ENCODE results near the gene USP5.

USP5 gene

DNA sequence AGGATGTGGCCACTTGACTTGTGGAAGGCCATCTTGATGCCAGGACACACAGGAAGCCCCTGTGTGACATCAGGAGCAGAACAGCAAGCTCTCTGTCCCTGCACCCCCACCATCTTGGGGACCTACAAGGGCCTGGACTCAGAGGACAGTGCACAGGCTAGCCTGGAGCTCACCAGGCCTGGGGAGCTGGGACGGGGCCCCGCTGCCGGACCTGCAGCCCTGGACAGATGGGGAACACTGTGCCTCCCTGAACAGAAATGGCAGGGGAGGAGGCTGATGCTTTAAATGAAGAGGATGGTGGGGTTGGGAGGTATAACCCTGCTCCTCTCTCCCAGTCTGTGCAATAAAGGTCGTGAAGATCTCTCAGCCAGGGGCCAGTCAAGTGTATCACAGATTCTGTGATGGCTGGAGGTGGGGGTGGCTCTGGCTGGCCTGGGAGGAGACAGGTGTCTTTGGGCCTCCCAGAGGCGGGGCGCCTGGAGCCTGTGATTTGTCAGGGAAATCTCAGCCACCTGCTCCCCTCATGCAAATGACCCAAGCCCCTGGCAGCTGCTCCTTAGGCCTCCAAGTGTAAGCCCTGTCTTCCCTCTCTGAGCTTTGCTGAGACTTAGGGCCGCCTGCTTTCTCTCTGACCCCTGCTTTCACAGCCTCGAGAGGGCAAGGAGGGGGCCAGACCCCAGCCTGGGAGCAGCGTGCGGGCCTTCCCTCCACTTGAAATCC is 12.3 kb upstream of the USP5 start:
- Histone ChIP-seq H3K4me3 (ENCODE audit: low read depth, low read length) (no peak overlapping the region), H3K79me2 (peaks cover 2% of the 10 kb centered on the region), H3K4me1 (no peaks in the 10 kb centered on the region), H3K4me2 (ENCODE audit: low read length) (no peak overlapping the region), H3K9ac (no peak overlapping the region), H3K36me3 (ENCODE audit: control insufficient read depth, insufficient read depth, low read length) (no peaks in the 10 kb centered on the region), H3K27me3 (ENCODE audit: control insufficient read depth, insufficient read depth, low read length) (no peaks in the 10 kb centered on the region), H3K27ac (no peak overlapping the region), H3K9me3 (ENCODE audit: control insufficient read depth, low read length) (no peaks in the 10 kb centered on the region), H2AFZ (no peak overlapping the region)
- TF ChIP-seq, protein P1, sequence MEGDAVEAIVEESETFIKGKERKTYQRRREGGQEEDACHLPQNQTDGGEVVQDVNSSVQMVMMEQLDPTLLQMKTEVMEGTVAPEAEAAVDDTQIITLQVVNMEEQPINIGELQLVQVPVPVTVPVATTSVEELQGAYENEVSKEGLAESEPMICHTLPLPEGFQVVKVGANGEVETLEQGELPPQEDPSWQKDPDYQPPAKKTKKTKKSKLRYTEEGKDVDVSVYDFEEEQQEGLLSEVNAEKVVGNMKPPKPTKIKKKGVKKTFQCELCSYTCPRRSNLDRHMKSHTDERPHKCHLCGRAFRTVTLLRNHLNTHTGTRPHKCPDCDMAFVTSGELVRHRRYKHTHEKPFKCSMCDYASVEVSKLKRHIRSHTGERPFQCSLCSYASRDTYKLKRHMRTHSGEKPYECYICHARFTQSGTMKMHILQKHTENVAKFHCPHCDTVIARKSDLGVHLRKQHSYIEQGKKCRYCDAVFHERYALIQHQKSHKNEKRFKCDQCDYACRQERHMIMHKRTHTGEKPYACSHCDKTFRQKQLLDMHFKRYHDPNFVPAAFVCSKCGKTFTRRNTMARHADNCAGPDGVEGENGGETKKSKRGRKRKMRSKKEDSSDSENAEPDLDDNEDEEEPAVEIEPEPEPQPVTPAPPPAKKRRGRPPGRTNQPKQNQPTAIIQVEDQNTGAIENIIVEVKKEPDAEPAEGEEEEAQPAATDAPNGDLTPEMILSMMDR (IDR thresholded peaks at IDR 0.05), result no peak

DNA sequence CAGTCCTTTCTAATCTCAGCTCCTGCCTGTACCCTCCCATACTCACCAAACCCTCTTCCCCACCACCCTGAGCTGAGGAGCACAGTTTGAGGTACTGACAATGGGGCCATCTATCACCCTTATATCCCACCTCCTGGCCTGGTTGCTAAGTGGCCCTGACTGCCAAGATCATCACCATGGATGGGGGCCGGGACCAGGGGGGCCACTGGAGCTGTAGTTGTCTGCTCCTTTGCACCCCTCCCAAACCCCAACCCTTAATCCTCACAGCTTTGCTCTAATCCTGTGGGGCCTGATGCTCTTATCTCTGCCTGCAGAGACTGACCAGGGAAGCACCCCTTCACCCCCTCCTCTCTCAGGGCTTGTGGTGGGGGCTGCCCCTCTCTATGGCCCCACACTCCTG is 11.6 kb upstream of the USP5 start:
- H3K79me2 ChIP-seq, result peaks cover 2% of the 10 kb centered on the region
- no peaks in the 10 kb centered on the region for H3K36me3 ChIP-seq (ENCODE audit: control insufficient read depth, insufficient read depth, low read length)

DNA sequence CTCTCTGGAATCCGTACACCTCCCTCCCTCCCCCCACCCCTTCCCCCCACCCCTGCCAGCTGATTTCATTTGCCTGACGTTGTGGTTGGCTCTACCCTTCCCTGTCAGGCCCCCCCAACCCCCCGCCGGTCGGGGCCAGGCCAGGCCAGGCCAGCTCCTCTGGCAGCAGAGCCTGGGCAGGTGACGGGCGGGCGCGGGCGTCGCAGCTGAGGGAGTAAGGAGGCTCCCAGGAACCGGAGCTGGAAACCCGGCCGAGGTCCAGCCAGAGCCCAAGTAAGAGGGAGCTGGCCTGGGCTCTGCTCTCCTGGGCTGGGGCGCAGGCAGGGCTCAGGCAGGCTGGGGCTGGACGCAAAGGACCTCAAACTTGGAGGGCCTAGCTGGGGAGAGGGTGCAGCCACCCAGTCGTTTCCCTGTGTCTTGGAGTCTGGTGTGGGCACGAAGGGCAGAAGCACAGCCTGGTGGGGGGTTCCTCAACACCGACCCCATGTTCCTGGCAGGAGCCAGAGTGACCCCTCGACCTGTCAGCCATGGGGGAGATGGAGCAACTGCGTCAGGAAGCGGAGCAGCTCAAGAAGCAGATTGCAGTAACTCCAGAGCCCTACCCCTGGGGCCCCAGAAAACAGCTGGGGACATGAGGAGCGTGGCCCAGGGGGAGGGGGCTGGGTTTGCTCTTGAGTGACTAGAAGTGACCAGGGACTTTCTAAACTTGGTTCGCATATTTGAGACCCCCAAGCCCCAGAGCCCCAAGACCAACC is 11.0 kb upstream of the USP5 start, which contains the start of gene GNB3:
GNB3 (plus strand) TSS at position 165 of the 755 bp plus-strand sequence; CDS start at position 528, 363 bp downstream.
- Histone ChIP-seq H3K9ac (no peak within 1 kb of the TSS), H2AFZ (no peak within 1 kb of the TSS), H3K79me2 (peaks cover 2% of the 10 kb centered on the region), H3K4me3 (ENCODE audit: low read depth, low read length) (no peak within 1 kb of the TSS), H3K27me3 (ENCODE audit: control insufficient read depth, insufficient read depth, low read length) (no peaks in the 10 kb centered on the region), H3K27ac (no peak within 1 kb of the TSS), H3K4me1 (no peaks in the 10 kb centered on the region), H3K9me3 (ENCODE audit: control insufficient read depth, low read length) (no peaks in the 10 kb centered on the region), H3K4me2 (ENCODE audit: low read length) (no peak within 1 kb of the TSS), H3K36me3 (ENCODE audit: control insufficient read depth, insufficient read depth, low read length) (no peaks in the 10 kb centered on the region)
- TF ChIP-seq, protein P1 (IDR thresholded peaks at IDR 0.05), result no peak

More for the DNA sequence above, 11.6 kb upstream of the USP5 start:
- Histone ChIP-seq H3K9me3 (ENCODE audit: control insufficient read depth, low read length) (no peaks in the 10 kb centered on the region), H2AFZ (no peak overlapping the region), H3K4me1 (no peaks in the 10 kb centered on the region), H3K4me2 (ENCODE audit: low read length) (no peak overlapping the region), H3K27ac (no peak overlapping the region), H3K9ac (no peak overlapping the region), H3K27me3 (ENCODE audit: control insufficient read depth, insufficient read depth, low read length) (no peaks in the 10 kb centered on the region), H3K4me3 (ENCODE audit: low read depth, low read length) (no peak overlapping the region)
- TF ChIP-seq, protein P1 (IDR thresholded peaks at IDR 0.05), result no peak

DNA sequence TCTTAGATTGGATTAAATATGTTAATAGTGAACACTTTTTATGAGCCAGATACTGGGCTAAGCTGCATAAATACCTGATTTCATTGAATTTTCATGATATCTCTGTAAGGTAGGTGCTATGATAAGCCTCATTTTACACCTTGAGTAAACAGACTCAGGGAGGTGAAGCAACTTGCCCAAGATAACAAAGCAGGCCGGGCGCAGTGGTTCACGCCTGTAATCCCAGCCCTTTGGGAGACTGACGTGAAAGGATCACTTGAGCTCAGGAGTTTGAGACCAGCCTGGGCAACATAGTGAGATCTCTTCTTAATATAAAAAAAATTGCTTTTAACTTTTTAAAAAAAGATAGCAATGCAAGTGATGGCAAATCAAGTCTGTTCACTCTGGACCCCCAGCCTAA is 9.9 kb upstream of the USP5 start:
- Histone ChIP-seq H3K9ac (no peak overlapping the region), H3K36me3 (ENCODE audit: control insufficient read depth, insufficient read depth, low read length) (no peaks in the 10 kb centered on the region), H3K4me2 (ENCODE audit: low read length) (no peak overlapping the region), H3K79me2 (peaks cover 2% of the 10 kb centered on the region), H3K27me3 (ENCODE audit: control insufficient read depth, insufficient read depth, low read length) (no peaks in the 10 kb centered on the region), H2AFZ (no peak overlapping the region), H3K4me1 (no peaks in the 10 kb centered on the region), H3K27ac (no peak overlapping the region), H3K9me3 (ENCODE audit: control insufficient read depth, low read length) (no peaks in the 10 kb centered on the region), H3K4me3 (ENCODE audit: low read depth, low read length) (no peak overlapping the region)
- TF ChIP-seq, protein P1 (IDR thresholded peaks at IDR 0.05), result no peak

Data from parathyroid adenoma (tissue), 2 donors.